LNCAP (cell line): ENCODE data around the gene ZNF358.

ENCODE experiments used
- CTCF ChIP-seq: fragments of 450-650 bp; IDR thresholded peaks from 2 replicates; pipeline ENCODE4 v1.5.1; 2017; ENCODE audit warnings: mild to moderate bottlenecking

The ZNF358 gene

GRCh38 chr19:7542556-7543348 is 26.8 kb downstream of the ZNF358 start:
- TF ChIP-seq CTCF, result no peak

- no peak for TF ChIP-seq CTCF
These were observed 28.7 kb downstream of the ZNF358 start for GRCh38 chr19:7544626-7545025.

- TF ChIP-seq CTCF, result no peak
These were observed 29.4 kb downstream of the ZNF358 start for GRCh38 chr19:7545300-7545699.

- no peak for TF ChIP-seq CTCF
These were observed 30.0 kb downstream of the ZNF358 start for GRCh38 chr19:7545904-7546303.

- no peak for TF ChIP-seq CTCF
These were observed 31.3 kb downstream of the ZNF358 start for GRCh38 chr19:7547159-7547558.

- TF ChIP-seq CTCF, result no peak
These were observed 33.7 kb downstream of the ZNF358 start for GRCh38 chr19:7549429-7550148.

- TF ChIP-seq CTCF, result no peak
These were observed 34.4 kb downstream of the ZNF358 start for GRCh38 chr19:7550169-7550770.
